ENCODE data around the gene KIDINS220. TPM values are rescaled to one million over a fixed set of nuclear protein-coding genes. Genes with fewer than 3 reads are reported as not detected.

KIDINS220 gene
- total RNA-seq, 1 experiment from 2014 or later, result 29.3 TPM

DNA sequence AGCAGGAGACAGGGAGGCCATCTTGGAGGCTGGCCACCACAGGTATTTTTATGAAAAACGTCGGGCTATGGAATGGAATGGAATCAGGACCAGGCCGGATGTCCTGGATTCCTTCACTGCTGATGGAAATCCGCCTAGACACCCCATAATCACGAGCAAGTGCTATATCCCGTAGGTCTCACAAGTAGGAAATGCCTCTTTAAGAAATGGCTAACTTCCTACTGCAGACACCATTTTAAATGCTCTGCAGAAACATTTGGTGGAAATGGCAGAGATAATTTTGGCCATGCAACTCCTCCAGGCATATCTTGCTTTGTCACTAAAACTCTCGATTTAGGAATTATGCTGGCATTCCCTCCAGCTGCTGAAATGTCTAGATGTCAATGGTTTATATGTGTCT is 137.6 kb downstream of the KIDINS220 start:
- Histone ChIP-seq H2AFZ (ENCODE audit: low read length) (no peak overlapping the region), H4K20me1 (ENCODE audit: control insufficient read depth, insufficient read depth, insufficient read length) (no peaks in the 10 kb centered on the region), H2BK120ac (ENCODE audit: low read depth, low read length, poor library complexity, severe bottlenecking) (no peak overlapping the region), H3K27me3 (ENCODE audit: insufficient read depth, low read length) (no peaks in the 10 kb centered on the region), H3K4me1 (ENCODE audit: insufficient read depth, low read length) (no peaks in the 10 kb centered on the region), H3K9me3 (ENCODE audit: control insufficient read depth, low read depth, low read length) (no peaks in the 10 kb centered on the region), H2AK5ac (ENCODE audit: insufficient read length, low read length) (no peak overlapping the region), H3T11ph (ENCODE audit: low read length) (no peak overlapping the region), H2BK20ac (ENCODE audit: low read depth, low read length, poor library complexity, severe bottlenecking) (no peak overlapping the region), H3K56ac (ENCODE audit: insufficient read length, low read depth, low read length) (no peak overlapping the region), H4K8ac (replicated peaks; ENCODE audit: insufficient read length, low read depth, low read length) (no peak overlapping the region), H2BK12ac (ENCODE audit: insufficient read length, low read depth, low read length) (no peak overlapping the region), H3K79me2 (ENCODE audit: insufficient read depth, low read length) (no peaks in the 10 kb centered on the region), H3K9ac (ENCODE audit: extremely low read depth, insufficient read length, low read length) (no peak overlapping the region), H4K91ac (ENCODE audit: insufficient read length, low read depth, low read length) (no peak overlapping the region), H2BK15ac (ENCODE audit: low read depth, low read length) (no peak overlapping the region), H3K14ac (ENCODE audit: insufficient read depth, low read length) (no peak overlapping the region), H3K4ac (ENCODE audit: low read depth, low read length) (no peak overlapping the region), H3K18ac (ENCODE audit: insufficient read length, low read depth, low read length) (no peak overlapping the region), H3K27ac (ENCODE audit: insufficient read length, low read depth, low read length) (no peak overlapping the region), H4K5ac (ENCODE audit: insufficient read length, low read depth, low read length) (no peak overlapping the region), H2BK5ac (ENCODE audit: insufficient read length, low read length) (no peak overlapping the region), H3K23me2 (ENCODE audit: insufficient read length, low read depth, low read length, poor library complexity, severe bottlenecking) (no peaks in the 10 kb centered on the region), H3K79me1 (ENCODE audit: insufficient read depth, low read depth, low read length, poor library complexity, severe bottlenecking) (no peaks in the 10 kb centered on the region), H3K4me2 (ENCODE audit: insufficient read depth, insufficient read length, low read length) (no peak overlapping the region), H3K23ac (ENCODE audit: insufficient read length, low read depth, low read length) (no peak overlapping the region)
- Mint-ChIP-seq H3K36me3 (ENCODE audit: insufficient read depth in 1 of 3, low read depth in 3 of 3) (no peaks in the 10 kb centered on the region; a peak in 1 of 7 replicates), H3K4me1 (peaks cover 6 to 9% of the 10 kb centered on the region in 2 experiments), H3K9me3 (peaks cover 5 to 9% of the 10 kb centered on the region in 2 experiments; a peak in 2 of 5 replicates), H3K27ac (no peak overlapping the region), H3K27me3 (ENCODE audit: low read depth) (no peaks in the 10 kb centered on the region; the same call in none of the 2 replicates), H3K4me3 (no peak overlapping the region)
- DNase-seq, result no peak
- TF ChIP-seq, protein P1, sequence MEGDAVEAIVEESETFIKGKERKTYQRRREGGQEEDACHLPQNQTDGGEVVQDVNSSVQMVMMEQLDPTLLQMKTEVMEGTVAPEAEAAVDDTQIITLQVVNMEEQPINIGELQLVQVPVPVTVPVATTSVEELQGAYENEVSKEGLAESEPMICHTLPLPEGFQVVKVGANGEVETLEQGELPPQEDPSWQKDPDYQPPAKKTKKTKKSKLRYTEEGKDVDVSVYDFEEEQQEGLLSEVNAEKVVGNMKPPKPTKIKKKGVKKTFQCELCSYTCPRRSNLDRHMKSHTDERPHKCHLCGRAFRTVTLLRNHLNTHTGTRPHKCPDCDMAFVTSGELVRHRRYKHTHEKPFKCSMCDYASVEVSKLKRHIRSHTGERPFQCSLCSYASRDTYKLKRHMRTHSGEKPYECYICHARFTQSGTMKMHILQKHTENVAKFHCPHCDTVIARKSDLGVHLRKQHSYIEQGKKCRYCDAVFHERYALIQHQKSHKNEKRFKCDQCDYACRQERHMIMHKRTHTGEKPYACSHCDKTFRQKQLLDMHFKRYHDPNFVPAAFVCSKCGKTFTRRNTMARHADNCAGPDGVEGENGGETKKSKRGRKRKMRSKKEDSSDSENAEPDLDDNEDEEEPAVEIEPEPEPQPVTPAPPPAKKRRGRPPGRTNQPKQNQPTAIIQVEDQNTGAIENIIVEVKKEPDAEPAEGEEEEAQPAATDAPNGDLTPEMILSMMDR (conservative IDR thresholded peaks at IDR 0.05), result no peak
- no CpG with 5 or more reads among the region's 7 CpGs for WGBS (ENCODE audit: extremely low coverage, insufficient read length, low lambda C conversion rate)
